HG03108 (cell line): ENCODE measurements around the gene FLVCR2.
"Not testable (repeated sequence)": the region's sequence is repeated elsewhere in the genome, so short reads cannot be mapped to it uniquely, and the experiment has no call there.

Source experiments
- ATAC-seq: cut with Tn5 transposase; IDR thresholded peaks from one replicate; pipeline ENCODE4 v1.9.1; 2021; ENCODE audit warnings: moderate library complexity; ENCODE audit not compliant: unreplicated experiment

FLVCR2 gene

GRCh38 chr14:75591331-75591946 lies 13.0 kb downstream of the FLVCR2 start:
- no peak for ATAC-seq

GRCh38 chr14:75591987-75592575 lies 13.7 kb downstream of the FLVCR2 start:
- ATAC-seq: no peak

GRCh38 chr14:75595226-75595625 lies 16.8 kb downstream of the FLVCR2 start:
- ATAC-seq: no peak

- ATAC-seq: no peak
Observed at GRCh38 chr14:75597149-75597548, 18.7 kb downstream of the FLVCR2 start.

- ATAC-seq: not testable (repeated sequence)
Observed at GRCh38 chr14:75600100-75600499, 21.7 kb downstream of the FLVCR2 start.

GRCh38 chr14:75601061-75601460 lies 22.6 kb downstream of the FLVCR2 start:
- ATAC-seq: not testable (repeated sequence)

GRCh38 chr14:75602503-75602902 lies 24.1 kb downstream of the FLVCR2 start:
- no peak for ATAC-seq

- ATAC-seq: no peak
Observed at GRCh38 chr14:75604979-75605851, 26.8 kb downstream of the FLVCR2 start.

GRCh38 chr14:75605916-75606315 lies 27.5 kb downstream of the FLVCR2 start:
- ATAC-seq: no peak

GRCh38 chr14:75607044-75607443 lies 28.6 kb downstream of the FLVCR2 start:
- no peak for ATAC-seq

GRCh38 chr14:75607842-75608640 lies 29.6 kb downstream of the FLVCR2 start:
- no peak for ATAC-seq

GRCh38 chr14:75609116-75609515 lies 30.7 kb downstream of the FLVCR2 start:
- no peak for ATAC-seq

GRCh38 chr14:75609606-75610475 lies 31.4 kb downstream of the FLVCR2 start:
- no peak for ATAC-seq

GRCh38 chr14:75610834-75611233 lies 32.4 kb downstream of the FLVCR2 start:
- no peak for ATAC-seq

- ATAC-seq: no peak
Observed at GRCh38 chr14:75612157-75612556, 33.7 kb downstream of the FLVCR2 start.

GRCh38 chr14:75614179-75614578 lies 35.8 kb downstream of the FLVCR2 start:
- ATAC-seq: no peak

- no peak for ATAC-seq
Observed at GRCh38 chr14:75615200-75615599, 36.8 kb downstream of the FLVCR2 start.

GRCh38 chr14:75619548-75619947 lies 41.1 kb downstream of the FLVCR2 start:
- no peak for ATAC-seq

GRCh38 chr14:75625034-75625433 lies 46.6 kb downstream of the FLVCR2 start:
- ATAC-seq: no peak

GRCh38 chr14:75626396-75626795 lies 48.0 kb downstream of the FLVCR2 start:
- ATAC-seq: no peak
